T-helper 1 cell treated with Interleukin-12 subunit alpha and Interleukin-12 subunit beta and Interleukin-4 antibody, amounts not matched to agents 30 ng/mL and 1 ng/mL, for 36 hours (primary cell): ENCODE results near the gene MACF1. TPM values are rescaled to one million over a fixed set of nuclear protein-coding genes. Genes with fewer than 3 reads are reported as not detected.

Experiments
- intact Hi-C: fragments of 100-400 bp; cut with micrococcal nuclease; formaldehyde crosslinking; loops from one replicate; pipeline ENCODE4 v1.15.1; 2024
- total RNA-seq: library from RNA; stranded (reverse); gene quantifications from 2 replicates; pipeline ENCODE4 v1.2.3, GENCODE V29; 2022

MACF1 gene
- total RNA-seq, 1 donor from 2014 or later: 405 TPM

- intact Hi-C loops: no loop called here
These were observed 180.8 kb downstream of the MACF1 start for GRCh38 chr1:39385067-39385988.

DNA sequence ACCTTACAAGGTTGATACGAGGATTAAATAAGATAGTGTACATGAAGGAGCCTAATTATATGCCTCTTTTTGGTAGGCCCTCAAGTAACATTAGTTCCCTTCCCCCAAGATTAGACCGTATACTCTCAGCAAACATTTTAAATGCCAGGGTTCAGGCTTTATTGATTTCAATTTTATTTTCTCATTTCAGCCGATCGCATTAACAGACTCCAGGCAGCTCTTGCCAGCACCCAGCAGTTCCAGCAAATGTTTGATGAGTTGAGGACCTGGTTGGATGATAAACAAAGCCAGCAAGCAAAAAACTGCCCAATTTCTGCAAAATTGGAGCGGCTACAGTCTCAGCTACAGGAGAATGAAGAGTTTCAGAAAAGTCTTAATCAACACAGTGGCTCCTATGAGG, 182.5 kb downstream of the MACF1 start:
- intact Hi-C loops: no loop called here

DNA sequence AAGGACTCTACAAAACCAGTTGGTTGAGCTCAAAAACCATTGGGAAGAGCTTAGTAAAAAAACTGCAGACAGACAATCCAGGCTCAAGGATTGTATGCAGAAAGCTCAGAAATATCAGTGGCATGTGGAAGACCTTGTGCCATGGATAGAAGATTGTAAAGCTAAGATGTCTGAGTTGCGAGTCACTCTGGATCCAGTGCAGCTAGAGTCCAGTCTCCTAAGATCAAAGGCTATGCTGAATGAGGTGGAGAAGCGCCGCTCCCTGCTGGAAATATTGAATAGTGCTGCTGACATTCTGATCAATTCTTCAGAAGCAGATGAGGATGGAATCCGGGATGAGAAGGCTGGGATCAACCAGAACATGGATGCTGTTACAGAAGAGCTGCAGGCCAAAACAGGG, 183.0 kb downstream of the MACF1 start:
- intact Hi-C loops: no loop called here

GRCh38 chr1:39391691-39392679, 187.5 kb downstream of the MACF1 start:
- intact Hi-C loops: no loop called here

DNA sequence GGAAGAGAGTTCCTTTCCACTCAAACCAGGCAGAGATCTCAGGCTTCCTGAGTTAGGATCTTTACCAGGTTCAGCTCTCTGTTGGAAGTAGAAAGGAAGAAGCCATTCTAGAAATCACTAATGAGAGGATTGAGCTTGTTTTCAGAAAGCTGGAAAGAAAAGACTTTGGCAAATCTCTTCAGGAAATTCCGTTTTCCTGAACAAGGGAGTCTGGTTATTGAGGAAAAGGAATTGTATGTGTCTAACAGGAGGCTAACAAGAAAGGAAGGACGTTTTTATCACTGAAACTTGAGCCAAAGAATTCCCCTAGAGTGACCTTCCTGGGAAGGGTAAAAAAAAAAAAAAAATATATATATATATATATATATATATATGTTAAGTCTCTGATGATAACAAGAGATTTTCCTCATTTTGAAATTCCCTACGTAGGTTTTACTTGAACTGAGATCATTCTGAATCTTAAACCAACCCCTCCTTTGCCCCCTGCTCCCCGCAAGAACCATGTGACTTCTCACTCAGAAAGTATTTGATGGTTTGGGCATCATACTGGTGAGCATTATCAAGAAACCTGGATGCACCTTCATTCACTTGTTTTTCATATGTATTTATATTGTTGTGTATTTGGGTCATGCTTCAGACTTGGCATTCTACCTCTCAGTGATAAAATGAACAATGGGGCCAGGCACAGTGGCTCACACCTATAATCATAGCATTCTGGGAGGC, 188.5 kb downstream of the MACF1 start:
- intact Hi-C loops: no loop called here

DNA sequence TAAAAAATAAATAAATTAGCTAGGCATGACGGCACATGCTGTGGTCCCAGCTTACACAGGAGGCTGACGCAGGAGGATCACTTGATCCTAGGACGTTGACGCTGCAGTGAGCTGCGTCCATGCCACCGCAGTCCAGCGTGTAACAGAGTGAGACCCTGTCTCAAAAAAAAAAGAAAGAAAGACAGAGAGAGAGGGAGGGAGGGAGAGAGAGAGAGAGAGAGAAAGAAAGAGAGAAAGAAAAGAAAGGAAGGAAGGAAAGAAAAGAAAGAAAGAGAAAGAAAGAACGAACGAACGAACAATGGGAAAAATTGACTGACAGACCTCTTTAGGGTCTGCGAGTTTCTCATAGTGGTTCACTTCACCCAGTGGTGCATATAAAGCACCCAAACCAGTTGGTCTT, 189.2 kb downstream of the MACF1 start:
- intact Hi-C loops: no loop called here

GRCh38 chr1:39394059-39394458, 189.6 kb downstream of the MACF1 start:
- intact Hi-C loops: no loop called here

GRCh38 chr1:39394598-39394997, 190.1 kb downstream of the MACF1 start:
- intact Hi-C loops: no loop called here

- intact Hi-C loops: no loop called here
These were observed 190.9 kb downstream of the MACF1 start for GRCh38 chr1:39395357-39395831.

DNA sequence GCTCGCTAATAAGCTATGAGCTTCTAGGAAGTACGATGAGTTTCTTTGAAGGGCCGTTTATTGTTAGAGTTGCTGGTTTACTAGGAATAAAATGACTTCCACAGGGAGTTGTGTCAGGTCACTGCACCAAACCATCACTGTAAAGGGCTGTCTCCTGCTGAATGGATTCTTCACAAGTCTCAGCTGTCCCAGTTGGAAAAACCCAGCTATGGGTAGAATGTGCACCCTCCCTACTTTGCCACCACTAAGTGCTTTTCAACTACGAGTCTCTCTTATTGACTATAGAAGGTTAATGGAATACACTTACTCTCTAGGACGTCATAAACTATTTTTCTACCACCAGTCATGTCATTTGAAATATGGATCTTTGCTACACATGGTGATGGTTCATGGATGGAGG, 192.2 kb downstream of the MACF1 start:
- intact Hi-C loops: no loop called here

GRCh38 chr1:39397487-39397886, 193.0 kb downstream of the MACF1 start:
- intact Hi-C loops: no loop called here

- intact Hi-C loops: no loop called here
These were observed 194.0 kb downstream of the MACF1 start for GRCh38 chr1:39398278-39399021.

DNA sequence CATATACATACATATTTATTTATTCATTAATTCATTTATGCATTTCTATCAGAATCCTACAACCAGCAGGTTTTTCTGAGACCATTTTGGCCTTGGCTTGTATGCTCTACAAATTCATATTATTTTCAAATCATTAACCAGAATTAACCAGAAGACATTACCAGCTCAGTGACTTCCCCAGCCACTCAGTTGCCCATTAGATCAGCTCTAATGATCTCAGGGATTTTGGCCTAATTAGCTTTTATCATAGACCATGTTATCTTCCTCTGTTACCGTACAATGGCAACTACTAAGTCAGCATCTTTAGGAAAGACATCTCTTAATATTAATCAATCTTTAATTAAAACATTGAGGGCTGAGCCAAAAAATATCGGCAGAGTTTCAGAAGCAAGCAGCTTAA, 196.6 kb downstream of the MACF1 start:
- intact Hi-C loops: no loop called here

DNA sequence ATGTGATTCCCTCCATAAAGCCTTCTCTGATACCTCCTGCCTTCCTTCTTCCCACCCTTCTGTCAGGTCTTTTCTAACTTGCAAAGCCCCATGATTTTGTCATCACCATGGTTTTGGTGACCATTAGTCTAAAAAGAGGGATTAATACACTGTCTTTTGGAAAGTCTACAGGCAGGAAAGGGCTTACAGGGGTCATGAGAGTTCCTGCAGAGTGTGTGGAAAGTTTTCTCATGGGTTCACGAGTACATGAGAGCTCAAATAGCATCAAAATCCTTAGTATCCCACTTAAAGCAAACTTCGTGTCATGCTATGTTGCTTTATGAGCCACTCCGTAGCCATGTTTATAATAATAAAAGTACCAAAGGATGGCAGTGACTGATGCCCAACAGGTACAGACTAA, 200.4 kb downstream of the MACF1 start:
- intact Hi-C loops: loop anchor here (5.0 kb wide), 3 partner anchors 138 to 1457 kb away; partner anchors contain the start of gene CITED4

- intact Hi-C loops: loop anchor here (5.0 kb wide), 3 partner anchors 138 to 1457 kb away; partner anchors contain the start of gene CITED4
These were observed 200.9 kb downstream of the MACF1 start for GRCh38 chr1:39405358-39405757.

- intact Hi-C loops: loop anchor here (5.0 kb wide), 3 partner anchors 139 to 1456 kb away; partner anchors contain the start of gene CITED4
These were observed 202.3 kb downstream of the MACF1 start for GRCh38 chr1:39406533-39407450.

DNA sequence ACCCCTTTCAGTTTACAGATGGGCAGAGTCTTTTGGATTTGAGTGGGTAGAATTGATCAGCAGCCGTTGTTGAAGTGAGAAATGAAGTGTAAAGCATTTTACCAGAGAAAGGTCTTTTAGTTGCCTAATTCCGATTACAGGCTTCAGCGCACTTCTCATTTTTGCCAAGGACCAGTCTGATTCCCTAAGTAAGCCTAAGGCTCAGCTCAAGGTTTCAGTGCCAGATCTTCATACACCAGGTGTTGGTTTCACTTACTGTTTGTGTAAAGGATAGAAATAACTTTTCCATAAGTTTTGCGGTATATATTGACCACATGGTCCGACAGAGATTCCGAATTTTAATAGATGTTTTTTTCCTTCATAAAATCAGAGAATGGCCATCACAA, 203.0 kb downstream of the MACF1 start:
- intact Hi-C loops: loop anchor here (5.0 kb wide), 3 partner anchors 140 to 1455 kb away; partner anchors contain the start of gene CITED4

DNA sequence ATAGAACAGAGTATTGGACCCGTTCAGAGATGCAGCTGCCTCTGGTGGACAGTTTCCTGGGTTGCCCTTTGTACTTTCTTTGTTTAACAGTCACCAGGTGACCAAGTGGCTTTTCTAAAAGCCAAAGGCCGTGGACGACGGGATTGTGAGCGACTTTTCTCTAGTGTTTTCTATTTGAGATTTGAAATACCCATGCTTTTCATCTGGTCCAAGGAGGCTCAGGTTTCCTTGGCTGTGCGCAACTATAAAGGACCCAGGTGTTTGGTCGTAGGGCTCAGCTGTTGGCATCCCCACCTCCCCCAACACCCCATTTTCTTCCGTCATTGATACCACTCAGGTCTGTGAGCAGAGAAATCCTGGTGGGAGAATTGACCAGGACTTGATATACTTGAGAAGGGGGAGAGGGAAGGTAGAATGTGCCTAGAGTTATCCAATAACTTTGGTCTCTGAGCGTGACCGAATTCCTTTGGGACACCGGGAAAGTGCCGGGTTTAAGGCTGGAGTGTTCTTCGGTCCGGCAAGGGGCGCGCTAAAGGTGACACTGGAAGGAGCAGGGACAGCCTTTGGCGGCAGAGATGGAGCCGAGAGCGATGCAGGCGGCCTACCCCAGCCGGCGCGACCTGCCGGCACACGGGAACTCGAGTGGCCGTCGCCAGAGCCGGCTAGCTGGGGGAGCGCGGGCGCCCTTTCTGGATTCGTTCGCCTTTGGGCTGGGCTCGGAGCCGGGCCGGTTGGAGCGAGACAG, 203.6 kb downstream of the MACF1 start:
- intact Hi-C loops: loop anchor here (2.0 to 5.0 kb wide), 4 partner anchors 141 to 1454 kb away; partner anchors contain the start of gene CITED4
